PC-3 (cell line): Measurements from ENCODE around the gene GNA15. TPM values are rescaled to one million over a fixed set of nuclear protein-coding genes. Genes with fewer than 3 reads are reported as not detected.

Experiments used
- ATAC-seq: fragments of 200-7000 bp; cut with Tn5 transposase; 2 replicates; pipeline ENCODE4 v1.9.1; 2020; ENCODE audit warnings: mild to moderate bottlenecking, moderate library complexity
- BruUV-seq: library from RNA; stranded (reverse); fragments of 400-500 nt; replicated peaks from 2 replicates; lab custom pipeline; 2021; lab: Mats Ljungman, UMichigan
- CTCF ChIA-PET: fragments of 300-600 bp; sonication (Branson Sonifier 250); formaldehyde crosslinking; loops from one replicate; lab custom pipeline; 2022; ENCODE audit warnings: antibody characterized with exemption; lab: Charles Lee
- POLR2A ChIA-PET: fragments of 300-600 bp; sonication (Branson Sonifier 250); formaldehyde crosslinking; loops from one replicate; lab custom pipeline; 2022; ENCODE audit warnings: antibody characterized with exemption; ENCODE audit not compliant: unreplicated experiment; lab: Charles Lee
- DNase-seq: peaks from one replicate; pipeline ENCODE4 v3.0.0-alpha.2; 2015
- H2AFZ ChIP-seq: fragments of 300-600 bp; sonication (generic); 2 replicates; pipeline ENCODE4 v1.6.0; 2016; ENCODE audit warnings: antibody characterized with exemption, low read length
- H3F3A ChIP-seq: fragments of 300-600 bp; sonication (generic); one replicate; pipeline ENCODE4 v1.6.0; 2017; ENCODE audit warnings: antibody characterized with exemption, low read length, control low read depth, mild to moderate bottlenecking; ENCODE audit not compliant: unreplicated experiment
- H3K27ac ChIP-seq: fragments of 300-600 bp; sonication (generic); 2 replicates; pipeline ENCODE4 v1.5.1; 2016; ENCODE audit warnings: mild to moderate bottlenecking, low read length
- H3K27me3 ChIP-seq: fragments of 300-600 bp; sonication (generic); 2 replicates; pipeline ENCODE4 v1.6.1; 2016; ENCODE audit warnings: low read length, mixed read lengths
- H3K36me3 ChIP-seq: fragments of 300-600 bp; sonication (generic); 2 replicates; pipeline ENCODE4 v1.6.1; 2016; ENCODE audit warnings: low read depth, mixed run types, low read length, mixed read lengths
- H3K4me1 ChIP-seq: fragments of 300-600 bp; sonication (generic); 2 replicates; pipeline ENCODE4 v1.5.1; 2016; ENCODE audit warnings: low read length; ENCODE audit not compliant: insufficient read depth
- H3K4me2 ChIP-seq: fragments of 300-600 bp; sonication (generic); 2 replicates; pipeline ENCODE4 v1.6.0; 2016; ENCODE audit warnings: low read length
- H3K4me3 ChIP-seq: fragments of 300-600 bp; sonication (generic); 2 replicates; pipeline ENCODE4 v1.5.1; 2016; ENCODE audit warnings: mild to moderate bottlenecking, low read length, mixed read lengths
- H3K79me2 ChIP-seq: fragments of 300-600 bp; sonication (generic); 2 replicates; pipeline ENCODE4 v1.6.1; 2017; ENCODE audit warnings: low read length, mixed read lengths
- H3K9ac ChIP-seq: fragments of 300-600 bp; sonication (generic); 2 replicates; pipeline ENCODE4 v1.6.0; 2016; ENCODE audit warnings: mild to moderate bottlenecking, low read length
- H3K9me2 ChIP-seq: fragments of 300-600 bp; sonication (generic); replicated peaks from 2 replicates; pipeline ENCODE4 v1.6.1; 2016; ENCODE audit warnings: mixed run types, low read length, mixed read lengths
- H3K9me3 ChIP-seq: fragments of 300-600 bp; sonication (generic); 2 replicates; pipeline ENCODE4 v1.6.1; 2016; ENCODE audit warnings: low read length, mixed read lengths
- H4K20me1 ChIP-seq: fragments of 300-600 bp; sonication (generic); 2 replicates; pipeline ENCODE4 v1.6.1; 2016; ENCODE audit warnings: low read length, mixed read lengths
- EZH2 ChIP-seq: fragments of 300-600 bp; sonication (generic); IDR thresholded peaks from one replicate; pipeline ENCODE4 v1.6.1; 2017; ENCODE audit warnings: antibody characterized with exemption, mild to moderate bottlenecking, low read length; ENCODE audit not compliant: unreplicated experiment
- EZH2phosphoT487 ChIP-seq: fragments of 300-600 bp; sonication (generic); IDR thresholded peaks from 2 replicates; pipeline ENCODE4 v1.6.1; 2018; ENCODE audit warnings: mild to moderate bottlenecking, antibody characterized with exemption, low read length, borderline replicate concordance
- intact Hi-C: fragments of 100-400 bp; cut with micrococcal nuclease; formaldehyde crosslinking; loops from 2 replicates; pipeline ENCODE4 v1.9.0; 2023
- total RNA-seq: library from RNA; depleted of rRNA; stranded (reverse); fragments of >200 nt; gene quantifications from 2 replicates; pipeline ENCODE4 v1.2.3, GENCODE V29; 2014
- TF ChIP-seq, protein P1 (sequence below): fragments of 300-600 bp; sonication (generic); conservative IDR thresholded peaks from 2 replicates; pipeline ENCODE4 v1.5.1; 2017; ENCODE audit warnings: antibody characterized with exemption, low read depth, mild to moderate bottlenecking, low read length

The GNA15 gene
- total RNA-seq, 1 experiment from 2014 or later = not detected

DNA sequence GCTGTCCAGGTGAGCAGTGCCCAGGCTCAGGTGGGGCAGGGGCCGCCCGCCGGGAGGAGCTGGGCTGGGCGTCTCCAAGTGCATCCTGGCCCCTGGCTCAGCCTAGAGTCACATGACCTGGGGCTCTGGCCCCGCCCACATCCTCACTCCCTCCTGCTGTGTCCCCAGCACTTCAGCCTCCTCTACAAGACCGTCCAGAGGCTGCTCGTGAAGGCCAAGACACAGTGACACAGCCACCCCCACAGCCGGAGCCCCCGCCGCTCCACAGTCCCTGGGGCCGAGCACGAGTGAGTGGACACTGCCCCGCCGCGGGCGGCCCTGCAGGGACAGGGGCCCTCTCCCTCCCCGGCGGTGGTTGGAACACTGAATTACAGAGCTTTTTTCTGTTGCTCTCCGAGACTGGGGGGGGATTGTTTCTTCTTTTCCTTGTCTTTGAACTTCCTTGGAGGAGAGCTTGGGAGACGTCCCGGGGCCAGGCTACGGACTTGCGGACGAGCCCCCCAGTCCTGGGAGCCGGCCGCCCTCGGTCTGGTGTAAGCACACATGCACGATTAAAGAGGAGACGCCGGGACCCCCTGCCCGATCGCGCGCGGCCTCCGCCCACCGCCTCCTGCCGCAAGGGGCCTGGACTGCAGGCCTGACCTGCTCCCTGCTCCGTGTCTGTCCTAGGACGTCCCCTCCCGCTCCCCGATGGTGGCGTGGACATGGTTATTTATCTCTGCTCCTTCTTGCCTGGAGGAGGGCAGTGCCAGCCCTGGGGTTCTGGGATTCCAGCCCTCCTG is 71.8 kb downstream of the GNA15 start:
- no TSS peak for BruUV-seq
- TF ChIP-seq, protein P1, sequence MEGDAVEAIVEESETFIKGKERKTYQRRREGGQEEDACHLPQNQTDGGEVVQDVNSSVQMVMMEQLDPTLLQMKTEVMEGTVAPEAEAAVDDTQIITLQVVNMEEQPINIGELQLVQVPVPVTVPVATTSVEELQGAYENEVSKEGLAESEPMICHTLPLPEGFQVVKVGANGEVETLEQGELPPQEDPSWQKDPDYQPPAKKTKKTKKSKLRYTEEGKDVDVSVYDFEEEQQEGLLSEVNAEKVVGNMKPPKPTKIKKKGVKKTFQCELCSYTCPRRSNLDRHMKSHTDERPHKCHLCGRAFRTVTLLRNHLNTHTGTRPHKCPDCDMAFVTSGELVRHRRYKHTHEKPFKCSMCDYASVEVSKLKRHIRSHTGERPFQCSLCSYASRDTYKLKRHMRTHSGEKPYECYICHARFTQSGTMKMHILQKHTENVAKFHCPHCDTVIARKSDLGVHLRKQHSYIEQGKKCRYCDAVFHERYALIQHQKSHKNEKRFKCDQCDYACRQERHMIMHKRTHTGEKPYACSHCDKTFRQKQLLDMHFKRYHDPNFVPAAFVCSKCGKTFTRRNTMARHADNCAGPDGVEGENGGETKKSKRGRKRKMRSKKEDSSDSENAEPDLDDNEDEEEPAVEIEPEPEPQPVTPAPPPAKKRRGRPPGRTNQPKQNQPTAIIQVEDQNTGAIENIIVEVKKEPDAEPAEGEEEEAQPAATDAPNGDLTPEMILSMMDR = no peak
- TF ChIP-seq EZH2phosphoT487 (no peak), EZH2 (no peak)
- H2AFZ ChIP-seq = no peak overlapping the region
- H3K27ac ChIP-seq = no peak overlapping the region
- DNase-seq (no peak), ATAC-seq (no peak)
- H3K9me3 ChIP-seq = no peaks in the 10 kb centered on the region
- H3F3A ChIP-seq = no peaks in the 10 kb centered on the region
- intact Hi-C loops = no loop called here
- no peak overlapping the region for H3K9ac ChIP-seq
- H3K36me3 ChIP-seq = no peaks in the 10 kb centered on the region; the same call in 1 of the 2 replicates
- no peak overlapping the region for H3K4me3 ChIP-seq
- H3K4me1 ChIP-seq = no peaks in the 10 kb centered on the region
- H3K4me2 ChIP-seq = no peak overlapping the region
- H4K20me1 ChIP-seq = no peaks in the 10 kb centered on the region
- POLR2A ChIA-PET = no interaction called here
- H3K79me2 ChIP-seq = no peaks in the 10 kb centered on the region
- H3K27me3 ChIP-seq = no peaks in the 10 kb centered on the region
- H3K9me2 ChIP-seq = no peaks in the 10 kb centered on the region
- CTCF ChIA-PET = no interaction called here

DNA sequence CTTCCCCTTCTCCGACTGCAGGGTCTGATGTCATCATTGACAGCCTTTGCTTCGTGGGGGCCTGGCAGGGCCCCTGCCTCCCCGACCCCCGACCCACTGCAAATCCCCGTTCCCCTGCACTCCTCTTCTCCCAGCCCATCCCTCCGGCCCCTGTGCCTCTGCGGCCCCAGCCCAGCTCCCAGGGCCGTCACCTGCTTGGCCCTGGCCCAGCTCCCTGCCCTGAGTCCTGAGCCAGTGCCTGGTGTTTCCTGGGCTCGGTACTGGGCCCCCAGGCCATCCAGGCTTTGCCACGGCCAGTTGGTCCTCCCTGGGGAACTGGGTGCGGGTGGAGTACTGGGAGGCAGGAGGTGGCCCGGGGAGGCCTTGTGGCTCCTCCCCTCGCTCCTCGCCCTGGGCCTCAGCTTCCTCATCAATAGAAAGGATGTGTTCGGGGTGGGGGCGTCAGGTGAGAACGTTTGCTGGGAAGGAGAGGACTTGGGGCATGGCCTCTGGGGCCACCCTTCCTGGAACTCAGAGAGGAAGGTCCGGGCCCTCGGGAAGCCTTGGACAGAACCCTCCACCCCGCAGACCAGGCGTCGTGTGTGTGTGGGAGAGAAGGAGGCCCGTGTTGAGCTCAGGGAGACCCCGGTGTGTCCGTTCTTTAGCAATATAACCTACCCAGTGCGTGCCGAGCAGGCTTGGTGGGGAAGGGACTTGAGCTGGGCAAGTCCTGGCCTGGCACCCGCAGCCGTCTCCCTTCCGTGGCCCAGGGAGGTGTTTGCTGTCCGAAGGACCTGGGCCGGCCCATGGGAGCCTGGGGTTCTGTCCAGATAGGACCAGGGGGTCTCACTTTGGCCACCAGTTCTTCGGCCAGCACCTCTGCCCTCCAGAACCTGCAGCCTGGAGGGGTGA is 72.7 kb downstream of the GNA15 start:
- H3K9ac ChIP-seq = no peak overlapping the region
- POLR2A ChIA-PET = no interaction called here
- no peak overlapping the region for H2AFZ ChIP-seq
- H3K79me2 ChIP-seq = no peaks in the 10 kb centered on the region
- no peak overlapping the region for H3K4me3 ChIP-seq
- TSS peak; percentile 34 for BruUV-seq
- no peaks in the 10 kb centered on the region for H3K4me1 ChIP-seq
- intact Hi-C loops = no loop called here
- H3K36me3 ChIP-seq = no peaks in the 10 kb centered on the region; the same call in 1 of the 2 replicates
- H3K4me2 ChIP-seq = no peak overlapping the region
- TF ChIP-seq EZH2 (no peak), EZH2phosphoT487 (no peak)
- TF ChIP-seq, protein P1 = no peak
- H3F3A ChIP-seq = no peaks in the 10 kb centered on the region
- ATAC-seq = no peak
- no peaks in the 10 kb centered on the region for H4K20me1 ChIP-seq
- no peaks in the 10 kb centered on the region for H3K27me3 ChIP-seq
- no peak overlapping the region for H3K27ac ChIP-seq
- H3K9me2 ChIP-seq = no peaks in the 10 kb centered on the region
- H3K9me3 ChIP-seq = no peaks in the 10 kb centered on the region
- DNase-seq = no peak
- CTCF ChIA-PET = no interaction called here
